SK-N-MC (cell line): ENCODE measurements around the gene SLC35D2.
"Not testable (repeated sequence)": the region's sequence is repeated elsewhere in the genome, so short reads cannot be mapped to it uniquely, and the experiment has no call there.

ENCODE experiments used
- FOXP2 ChIP-seq: optimal IDR thresholded peaks from 2 replicates; pipeline ENCODE3; 2011; ENCODE audit warnings: mild to moderate bottlenecking, moderate library complexity; ENCODE audit not compliant: insufficient read depth; ENCODE audit errors: extremely low read length, control extremely low read depth
- POLR2AphosphoS5 ChIP-seq: IDR thresholded peaks from 2 replicates; pipeline ENCODE4 v1.6.1; 2012; ENCODE audit warnings: mild to moderate bottlenecking, low read depth, low read length, borderline replicate concordance

DNA sequence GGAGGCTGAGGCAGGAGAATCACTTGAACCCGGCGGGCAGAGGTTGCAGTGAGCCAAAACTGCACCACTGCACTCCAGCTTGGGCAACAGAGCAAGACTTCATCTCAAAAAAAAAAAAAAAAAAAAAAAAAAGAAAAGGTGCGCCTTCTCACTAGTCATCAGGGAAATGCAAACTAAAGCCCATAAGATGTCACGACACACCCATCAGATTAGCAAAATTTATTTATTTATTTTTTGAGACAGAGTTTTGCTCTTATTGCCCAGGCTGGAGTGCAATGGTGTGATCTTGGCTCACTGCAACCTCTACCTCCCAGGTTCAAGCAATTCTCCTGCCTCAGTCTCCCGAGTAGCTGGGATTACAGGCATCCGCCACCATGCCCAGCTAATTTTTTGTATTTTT, 23.0 kb downstream of the SLC35D2 start:
- TF ChIP-seq POLR2AphosphoS5, FOXP2: not testable (repeated sequence)
